Gastrocnemius medialis (tissue), 4 donors: ENCODE results near the gene FGF7.

Experiments used
- POLR2A ChIP-seq, 2 donors: fragments of 450-650 bp; IDR thresholded peaks; one replicate each; pipeline ENCODE4 v1.6.1; 2017; ENCODE audit warnings: antibody characterized with exemption in 2 of 2, mild to moderate bottlenecking in 2 of 2, moderate library complexity in 2 of 2
- TF ChIP-seq, protein P1 (sequence below), 5 experiments: fragments of 450-650 bp in 3 of 5; fragments of 200-600 bp in 2 of 5; sonication (generic) in 2 of 5; IDR thresholded peaks in 4 of 5; conservative IDR thresholded peaks in 1 of 5; 1 replicate in 4 of 5; 2 replicates in 1 of 5; pipeline ENCODE4 v1.5.1; 2016 to 2019; ENCODE audit warnings: antibody characterized with exemption in 5 of 5, mild to moderate bottlenecking in 3 of 5, moderate library complexity in 3 of 5

DNA sequence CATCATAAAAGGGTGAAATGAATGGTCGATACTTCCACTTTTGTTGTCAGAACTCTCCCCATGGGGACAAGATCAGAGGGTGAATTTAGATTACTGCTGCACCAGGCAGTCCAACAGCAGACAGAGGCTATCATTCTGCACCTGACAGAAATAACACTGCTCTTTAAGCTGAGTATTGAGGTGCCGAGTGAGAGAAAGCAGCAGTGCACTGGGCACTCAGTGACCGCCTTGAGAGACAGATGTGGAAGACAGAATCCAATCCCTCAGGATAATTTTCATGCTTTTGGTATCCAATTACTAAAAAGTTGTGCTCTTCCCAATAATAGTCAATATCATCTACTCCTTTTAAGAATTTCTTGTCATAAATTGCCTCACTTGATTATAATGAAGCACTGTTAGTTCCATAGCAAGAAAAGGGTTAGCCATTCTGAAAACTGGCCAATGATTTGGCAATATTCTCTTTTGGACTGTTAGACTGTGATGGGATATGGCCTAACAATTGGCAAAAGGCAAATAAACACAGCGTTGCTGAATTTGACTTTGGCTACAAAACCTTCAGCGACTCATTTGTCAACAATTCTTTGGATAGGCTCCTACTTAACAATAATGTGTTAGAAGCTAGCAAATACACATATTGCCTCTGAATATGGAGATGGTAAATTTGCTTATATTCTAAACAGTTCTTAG lies 5.5 kb downstream of the FGF7 start:
- TF ChIP-seq, protein P1, sequence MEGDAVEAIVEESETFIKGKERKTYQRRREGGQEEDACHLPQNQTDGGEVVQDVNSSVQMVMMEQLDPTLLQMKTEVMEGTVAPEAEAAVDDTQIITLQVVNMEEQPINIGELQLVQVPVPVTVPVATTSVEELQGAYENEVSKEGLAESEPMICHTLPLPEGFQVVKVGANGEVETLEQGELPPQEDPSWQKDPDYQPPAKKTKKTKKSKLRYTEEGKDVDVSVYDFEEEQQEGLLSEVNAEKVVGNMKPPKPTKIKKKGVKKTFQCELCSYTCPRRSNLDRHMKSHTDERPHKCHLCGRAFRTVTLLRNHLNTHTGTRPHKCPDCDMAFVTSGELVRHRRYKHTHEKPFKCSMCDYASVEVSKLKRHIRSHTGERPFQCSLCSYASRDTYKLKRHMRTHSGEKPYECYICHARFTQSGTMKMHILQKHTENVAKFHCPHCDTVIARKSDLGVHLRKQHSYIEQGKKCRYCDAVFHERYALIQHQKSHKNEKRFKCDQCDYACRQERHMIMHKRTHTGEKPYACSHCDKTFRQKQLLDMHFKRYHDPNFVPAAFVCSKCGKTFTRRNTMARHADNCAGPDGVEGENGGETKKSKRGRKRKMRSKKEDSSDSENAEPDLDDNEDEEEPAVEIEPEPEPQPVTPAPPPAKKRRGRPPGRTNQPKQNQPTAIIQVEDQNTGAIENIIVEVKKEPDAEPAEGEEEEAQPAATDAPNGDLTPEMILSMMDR (IDR thresholded peaks at IDR 0.05 in 4 of 5, conservative IDR thresholded peaks at IDR 0.05 in 1 of 5), result no peak
- TF ChIP-seq POLR2A (IDR thresholded peaks at IDR 0.05), result no peak
